HG03378 (cell line): ENCODE data around the gene PNMA6E.

Source experiments
- ATAC-seq: cut with Tn5 transposase; IDR thresholded peaks from one replicate; pipeline ENCODE4 v1.9.1; 2021; ENCODE audit warnings: mild to moderate bottlenecking, moderate library complexity; ENCODE audit not compliant: unreplicated experiment

The PNMA6E gene

GRCh38 chrX:153438532-153438931, 37.4 kb upstream of the PNMA6E start:
- ATAC-seq = no peak

- ATAC-seq = no peak
Measured at GRCh38 chrX:153435845-153436244, 34.7 kb upstream of the PNMA6E start.

GRCh38 chrX:153434801-153435200, 33.7 kb upstream of the PNMA6E start:
- ATAC-seq = no peak

- ATAC-seq = no peak
Measured at GRCh38 chrX:153433781-153434285, 32.7 kb upstream of the PNMA6E start.

GRCh38 chrX:153433161-153433680, 32.1 kb upstream of the PNMA6E start:
- ATAC-seq = no peak

GRCh38 chrX:153430796-153431195, 29.6 kb upstream of the PNMA6E start:
- no peak for ATAC-seq

- no peak for ATAC-seq
Measured at GRCh38 chrX:153426204-153426603, 25.1 kb upstream of the PNMA6E start.

GRCh38 chrX:153423652-153424051, 22.5 kb upstream of the PNMA6E start:
- no peak for ATAC-seq

GRCh38 chrX:153421856-153422255, 20.7 kb upstream of the PNMA6E start:
- no peak for ATAC-seq

GRCh38 chrX:153420851-153421599, 19.9 kb upstream of the PNMA6E start:
- no peak for ATAC-seq

- no peak for ATAC-seq
Measured at GRCh38 chrX:153417637-153418036, 16.5 kb upstream of the PNMA6E start.

- ATAC-seq = no peak
Measured at GRCh38 chrX:153416781-153417450, 15.8 kb upstream of the PNMA6E start.

GRCh38 chrX:153414856-153415510, 13.8 kb upstream of the PNMA6E start:
- no peak for ATAC-seq

- ATAC-seq = no peak
Measured at GRCh38 chrX:153413731-153414130, 12.6 kb upstream of the PNMA6E start.

- ATAC-seq = no peak
Measured at GRCh38 chrX:153412746-153413720, 11.9 kb upstream of the PNMA6E start.

- ATAC-seq = no peak
Measured at GRCh38 chrX:153411988-153412574, 10.9 kb upstream of the PNMA6E start.

GRCh38 chrX:153411255-153411987, 10.3 kb upstream of the PNMA6E start, which contains the start of gene ZFP92:
Gene ZFP92, plus strand, starts transcription at chrX:153411472. Its CDS starts 6,851 bp downstream, at chrX:153418323.
- no peak for ATAC-seq

- no peak for ATAC-seq
Measured at GRCh38 chrX:153410888-153411254, 9.7 kb upstream of the PNMA6E start.

GRCh38 chrX:153410373-153410772, 9.2 kb upstream of the PNMA6E start:
- ATAC-seq = no peak
